NCI-H345 treated with DMSO at 0.1 percent for 48 hours (cell line): ENCODE results near the gene SOCS3.
A peak's percentile ranks its signal among the peaks of the same experiment; 100 is the strongest.

Experiments
- DNase-seq: peaks from one replicate; lab custom pipeline; 2025; ENCODE audit not compliant: unreplicated experiment; lab: John Stamatoyannopoulos, UW

The SOCS3 gene

GRCh38 chr17:78391051-78391431, 31.2 kb upstream of the SOCS3 start:
- no peak for DNase-seq

DNA sequence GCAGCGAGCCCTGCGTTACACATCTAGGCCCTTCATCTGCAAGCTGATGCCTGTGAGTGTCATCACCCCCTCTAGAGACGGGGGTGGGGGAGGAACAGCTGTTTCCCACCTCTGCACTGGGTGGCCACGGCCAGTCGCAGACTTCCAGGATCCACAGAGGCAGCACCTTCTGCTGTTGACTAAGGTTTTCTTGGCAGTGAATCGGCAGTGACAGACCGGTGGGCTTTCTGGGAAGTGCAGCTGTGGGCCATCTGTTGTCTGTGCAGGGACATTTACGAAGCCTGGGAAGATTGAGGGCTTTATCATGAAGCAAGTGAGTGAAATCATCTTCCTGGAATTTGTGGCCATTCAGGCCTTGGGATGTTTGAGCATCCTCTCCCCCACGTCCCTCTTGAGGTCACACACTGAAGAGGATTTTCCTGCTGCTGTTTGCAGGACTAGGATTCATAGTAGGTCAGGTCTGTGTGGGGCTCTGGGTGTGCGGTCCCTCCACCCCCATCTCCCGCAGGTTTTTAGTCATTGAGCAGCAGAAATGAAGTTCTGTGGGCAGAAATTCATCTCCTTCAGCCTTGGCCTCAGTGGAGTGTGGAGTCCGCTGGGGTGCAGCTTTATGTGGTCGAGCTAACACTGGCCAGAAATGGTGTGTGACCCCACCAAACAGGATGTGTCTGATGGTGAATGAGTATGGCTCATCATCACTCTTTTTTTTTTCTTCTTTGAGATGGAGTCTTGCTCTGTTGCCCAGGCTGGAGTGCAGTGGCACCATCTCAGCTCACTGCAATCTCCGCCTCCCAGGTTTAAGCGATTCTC, 30.6 kb upstream of the SOCS3 start:
- DNase-seq = no peak

DNA sequence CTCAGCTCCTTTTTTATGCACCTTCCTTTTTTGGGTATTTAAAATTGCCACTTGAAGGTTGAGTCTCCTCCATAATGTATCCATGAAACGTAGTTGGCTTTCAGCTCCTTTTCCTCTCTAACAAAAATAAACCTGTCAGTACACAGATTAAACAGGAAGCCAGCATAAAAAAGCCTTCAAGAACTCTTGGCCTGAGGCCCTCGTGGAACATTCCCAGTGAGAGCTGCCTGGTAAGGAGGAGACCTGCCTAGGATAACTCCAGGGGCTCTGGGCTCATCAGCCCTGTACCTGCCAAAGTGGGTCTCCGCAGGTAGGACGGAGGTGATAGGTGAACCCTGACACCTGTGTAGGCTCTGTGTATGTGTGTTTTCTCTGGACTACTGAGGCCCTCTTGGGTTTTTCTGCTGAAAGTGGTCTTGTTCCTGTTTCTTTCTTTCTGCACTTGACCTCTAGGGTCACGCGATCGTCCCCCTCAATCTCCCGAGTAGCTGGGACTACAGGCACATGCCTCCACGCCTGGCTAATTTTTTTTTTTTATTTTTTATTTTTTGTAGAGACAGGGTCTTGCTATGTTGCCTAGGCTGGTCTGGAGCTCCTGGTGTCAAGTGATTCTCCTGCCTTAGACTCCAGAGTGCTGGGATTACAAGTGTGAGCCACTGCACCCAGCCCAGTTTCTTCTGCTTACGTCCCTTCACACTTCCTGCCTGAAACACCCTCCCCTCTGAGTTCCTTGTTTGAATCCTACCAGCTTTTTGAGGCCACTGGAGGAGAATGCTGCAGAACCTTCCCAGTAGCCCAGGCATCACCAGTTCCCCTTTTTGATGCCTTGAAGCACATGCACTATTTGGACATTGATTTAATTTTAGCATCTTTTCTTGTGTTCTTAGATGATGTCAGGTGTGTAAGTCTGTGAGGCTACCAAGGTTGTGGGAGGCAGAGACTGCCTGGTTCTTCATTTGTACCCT, 28.4 kb upstream of the SOCS3 start:
- DNase-seq = no peak

- no peak for DNase-seq
Observed at GRCh38 chr17:78384479-78385175, 24.8 kb upstream of the SOCS3 start.

DNA sequence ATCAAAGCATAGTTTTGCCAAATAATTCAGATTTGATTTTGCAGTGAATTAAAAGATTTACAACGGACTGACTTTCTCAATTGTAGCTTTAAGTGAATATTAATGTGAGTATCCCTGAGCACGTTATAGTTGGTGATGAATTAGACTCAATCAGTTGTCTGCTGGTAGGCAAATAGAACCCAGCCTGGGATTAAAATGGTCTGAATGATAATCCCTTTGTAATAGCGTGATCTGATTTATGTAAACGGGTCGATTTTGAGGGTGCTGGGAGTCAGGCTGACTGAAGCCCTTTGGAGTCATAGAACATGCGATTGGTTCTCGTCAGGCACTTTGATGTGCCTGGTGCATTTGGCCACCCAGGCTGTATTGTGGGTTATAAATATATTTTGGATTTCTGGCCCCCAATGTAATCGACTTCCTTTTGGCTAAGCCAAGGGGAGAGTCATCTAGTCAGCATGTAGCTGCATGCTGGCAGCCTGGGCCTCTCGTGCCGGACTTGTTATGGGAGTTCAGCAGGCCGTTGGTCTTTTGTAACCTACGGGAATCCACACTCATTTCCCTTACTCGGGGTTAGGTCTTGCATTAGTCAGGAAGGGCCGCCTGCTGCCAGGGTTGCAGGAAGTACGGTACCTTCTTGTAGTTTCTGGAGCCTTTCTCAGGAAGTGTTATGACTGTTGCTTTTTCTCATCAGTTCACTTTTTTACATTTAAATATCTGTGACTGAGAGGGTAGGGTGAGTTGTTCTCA, 24.0 kb upstream of the SOCS3 start:
- DNase-seq = no peak

GRCh38 chr17:78381601-78382232, 21.8 kb upstream of the SOCS3 start:
- DNase-seq = no peak

- DNase-seq = no peak
Observed at GRCh38 chr17:78380370-78380769, 20.5 kb upstream of the SOCS3 start.

DNA sequence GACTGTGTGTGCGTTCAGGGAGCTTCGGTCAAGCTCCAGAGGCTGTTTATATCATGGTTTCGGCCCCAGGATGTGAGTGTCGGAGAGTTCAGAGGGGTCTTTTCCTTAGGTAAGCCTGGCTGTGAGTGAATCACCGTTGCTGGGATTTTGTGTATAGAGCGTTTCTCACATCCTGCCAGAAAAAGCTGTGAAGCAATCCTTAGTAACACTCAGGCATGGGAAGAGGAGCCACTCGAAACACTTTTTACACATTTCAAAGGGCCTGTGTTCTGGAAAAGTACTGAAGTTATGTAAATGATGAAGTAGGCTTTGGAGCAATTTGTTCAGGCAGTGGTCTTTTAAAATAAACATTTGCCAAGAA, 19.2 kb upstream of the SOCS3 start:
- DNase-seq = no peak

DNA sequence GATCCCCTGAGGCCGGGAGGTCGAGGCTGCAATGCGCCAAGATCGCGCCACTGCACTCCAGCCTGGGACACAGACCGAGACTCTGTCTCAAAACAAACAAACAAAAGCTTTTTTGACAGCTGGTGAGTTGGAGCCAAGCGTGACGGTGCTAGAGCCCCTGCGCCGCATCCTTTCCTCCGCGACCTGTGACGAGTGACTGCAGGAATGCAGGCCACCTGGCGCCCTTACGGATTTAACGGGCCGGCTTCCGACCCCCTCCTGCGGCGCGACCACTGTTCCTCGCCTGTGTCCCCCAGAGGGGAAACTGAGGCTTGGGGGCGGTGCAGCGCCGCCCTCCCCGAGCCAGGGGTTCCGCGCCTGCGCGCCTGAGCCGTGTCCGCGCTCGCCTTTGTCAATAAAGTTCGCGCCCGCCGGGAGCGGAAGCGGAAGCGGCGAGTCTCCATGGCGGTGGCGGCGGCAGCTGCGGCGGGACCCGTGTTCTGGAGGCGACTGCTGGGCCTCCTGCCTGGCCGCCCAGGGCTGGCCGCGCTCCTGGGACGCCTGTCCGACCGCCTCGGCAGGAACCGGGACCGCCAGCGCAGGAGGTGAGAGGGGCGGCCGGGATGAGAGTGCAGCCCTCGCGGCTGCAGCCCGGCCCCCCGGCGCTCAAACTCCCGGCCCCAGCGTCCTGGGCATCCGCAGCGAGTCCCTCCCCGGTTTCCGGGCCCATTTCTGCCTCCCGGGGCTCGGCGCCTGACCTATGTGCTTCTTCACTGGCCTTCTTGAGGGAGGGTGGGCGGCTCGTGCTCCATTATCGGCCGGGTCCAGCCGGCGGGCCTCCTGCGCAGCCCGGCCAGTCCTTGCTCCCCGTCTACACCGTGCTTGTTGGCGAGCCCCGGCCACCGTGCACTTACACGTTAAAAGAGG, 18.6 kb upstream of the SOCS3 start, which contains the start of gene PGS1:
TSS of gene PGS1 (plus strand) at position 425 of the 906 bp plus-strand sequence. CDS start at position 442, 17 bp downstream.
- peak; percentile 48 for DNase-seq

DNA sequence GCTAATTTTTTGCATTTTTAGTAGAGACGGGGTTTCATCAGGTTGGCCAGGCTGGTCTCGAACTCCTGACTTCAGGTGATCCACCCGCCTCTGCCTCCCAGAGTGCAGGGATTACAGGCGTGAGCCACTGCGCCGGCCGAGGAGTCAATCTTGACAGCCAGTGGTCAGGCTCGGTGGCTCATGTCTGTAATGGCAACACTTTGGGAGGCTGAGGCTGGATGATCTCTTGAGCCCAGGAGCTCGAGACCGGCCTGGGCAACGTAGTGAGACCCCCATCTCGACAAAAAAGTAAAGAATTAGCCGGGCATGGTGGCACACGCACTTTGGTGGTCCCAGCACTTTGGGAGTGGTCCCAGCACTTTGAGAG, 18.0 kb upstream of the SOCS3 start:
- DNase-seq = no peak

DNA sequence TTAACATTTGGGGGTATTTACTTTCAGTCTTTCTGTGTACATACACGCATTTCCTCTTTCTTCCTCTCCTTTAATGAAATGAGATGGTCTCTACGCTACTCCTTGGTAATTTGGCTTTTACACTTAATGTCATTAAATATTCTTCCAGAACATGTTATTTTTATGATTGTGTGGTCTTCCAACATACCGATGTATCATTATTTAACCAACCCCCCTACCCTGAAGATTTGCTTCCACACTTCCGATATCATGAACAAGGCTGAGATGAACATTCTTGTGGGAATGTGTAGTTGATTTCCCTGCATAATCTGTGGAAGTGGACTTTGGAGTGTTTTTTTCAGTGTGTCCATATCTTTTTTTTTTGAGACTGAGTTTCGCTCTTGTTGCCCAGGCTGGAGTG, 16.3 kb upstream of the SOCS3 start:
- no peak for DNase-seq

GRCh38 chr17:78375401-78376151, 15.7 kb upstream of the SOCS3 start:
- no peak for DNase-seq

GRCh38 chr17:78374631-78375274, 14.9 kb upstream of the SOCS3 start:
- DNase-seq = no peak

DNA sequence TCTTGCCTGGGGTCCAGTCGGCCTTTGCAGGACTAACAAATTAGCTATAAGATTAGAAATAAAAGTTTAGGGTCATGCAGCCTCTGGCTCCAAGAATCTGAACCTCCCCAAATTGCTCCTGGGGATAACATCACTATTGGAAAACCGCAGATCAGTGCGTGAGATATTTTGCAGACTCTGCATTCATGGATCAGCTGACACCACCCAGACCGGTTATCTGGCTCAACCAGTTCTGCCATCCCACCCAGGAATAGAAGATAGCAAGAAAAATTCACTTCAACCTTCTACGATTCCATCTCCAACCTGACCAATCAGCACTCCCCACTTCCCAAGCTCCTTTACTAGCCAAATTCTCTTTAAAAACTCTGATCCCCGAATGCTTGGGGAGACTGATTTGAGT, 14.3 kb upstream of the SOCS3 start:
- no peak for DNase-seq

GRCh38 chr17:78372841-78373240, 13.0 kb upstream of the SOCS3 start:
- DNase-seq = no peak

GRCh38 chr17:78371056-78371455, 11.2 kb upstream of the SOCS3 start:
- DNase-seq = no peak

DNA sequence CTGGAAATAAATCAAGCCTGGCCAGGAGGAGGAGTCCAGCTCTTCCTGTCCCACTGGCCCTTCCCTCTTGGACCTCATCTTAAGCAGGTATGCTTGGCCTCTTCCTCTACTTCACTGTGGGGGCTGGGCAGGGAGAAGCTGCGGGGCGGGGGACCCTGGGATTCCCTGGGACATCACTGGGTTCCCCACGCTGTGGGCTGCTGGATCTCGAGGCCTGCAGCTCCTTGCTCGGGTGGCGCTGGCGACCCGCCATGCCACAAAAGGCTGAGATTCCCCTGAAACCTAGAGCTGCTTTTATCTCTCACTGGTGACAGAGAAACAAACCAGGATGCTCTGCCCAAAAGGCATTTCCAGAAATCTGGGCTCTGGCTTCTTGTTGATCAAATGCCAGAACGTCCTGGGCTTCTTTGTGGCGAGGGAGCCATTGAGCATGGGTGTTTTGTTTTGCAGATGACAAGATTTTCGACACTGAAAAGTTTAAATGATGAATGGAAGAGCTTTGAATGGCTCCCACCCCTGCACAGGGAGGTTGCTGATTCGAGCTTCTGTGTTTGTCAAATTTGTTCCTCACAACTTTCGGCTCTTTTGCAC, 10.0 kb upstream of the SOCS3 start:
- no peak for DNase-seq
